SJSA1 (cell line): ENCODE results near the gene KRTAP6-2. TPM values are rescaled to one million over a fixed set of nuclear protein-coding genes. Genes with fewer than 3 reads are reported as not detected.

Experiments used
- DNase-seq, 2 experiments: peaks; one replicate each; pipeline ENCODE4 v3.0.0-alpha.2; 2015 to 2020; ENCODE audit warnings: low spot score in 2 of 2, low read depth in 1 of 2
- H3K27ac ChIP-seq: fragments of 250-450 bp; sonication (Bioruptor Pico); 2 replicates; pipeline ENCODE4 v1.5.1; 2020; ENCODE audit warnings: mild to moderate bottlenecking, moderate library complexity
- H3K27me3 ChIP-seq: fragments of 250-450 bp; sonication (Bioruptor Pico); replicated peaks from 2 replicates; pipeline ENCODE4 v1.5.1; 2020; ENCODE audit warnings: mild to moderate bottlenecking, moderate library complexity
- H3K36me3 ChIP-seq: fragments of 250-450 bp; sonication (Bioruptor Pico); 2 replicates; pipeline ENCODE4 v1.5.1; 2020; ENCODE audit warnings: mild to moderate bottlenecking
- H3K4me1 ChIP-seq: fragments of 250-450 bp; sonication (Bioruptor Pico); replicated peaks from 2 replicates; pipeline ENCODE4 v1.6.1; 2021; ENCODE audit warnings: mild to moderate bottlenecking
- H3K4me3 ChIP-seq: fragments of 250-450 bp; sonication (Bioruptor Pico); 2 replicates; pipeline ENCODE4 v1.5.1; 2020; ENCODE audit warnings: mild to moderate bottlenecking
- H3K9me3 ChIP-seq: fragments of 250-450 bp; sonication (Bioruptor Pico); replicated peaks from 2 replicates; pipeline ENCODE4 v1.5.1; 2020; ENCODE audit warnings: mild to moderate bottlenecking
- total RNA-seq: library from RNA; depleted of rRNA; stranded (reverse); fragments of >200 nt; shearing (Covaris generic); gene quantifications from 2 replicates; pipeline ENCODE4 v1.2.3, GENCODE V29; 2014; rRNA removed

The KRTAP6-2 gene
- total RNA-seq, 1 experiment from 2014 or later = not detected

- Histone ChIP-seq H3K27me3 (no peaks in the 10 kb centered on the region), H3K4me1 (no peaks in the 10 kb centered on the region), H3K4me3 (no peak overlapping the region), H3K9me3 (no peaks in the 10 kb centered on the region), H3K27ac (no peak overlapping the region), H3K36me3 (no peaks in the 10 kb centered on the region)
- no peak for DNase-seq
Measured at GRCh38 chr21:30552782-30553181, 45.9 kb downstream of the KRTAP6-2 start.

Other genes starting within 250 kb of the KRTAP6-2 start
- gene KRTAP13-2, start 226.6 kb downstream of the KRTAP6-2 start, total RNA-seq = not detected in 2 replicates
- not detected in 2 replicates for gene KRTAP13-1, start 202.9 kb downstream of the KRTAP6-2 start, total RNA-seq
- not detected in 2 replicates for gene KRTAP13-3, start 173.0 kb downstream of the KRTAP6-2 start, total RNA-seq
- not detected in 2 replicates for gene KRTAP13-4, start 168.7 kb downstream of the KRTAP6-2 start, total RNA-seq
- not detected in 2 replicates for gene KRTAP15-1, start 158.6 kb downstream of the KRTAP6-2 start, total RNA-seq
- gene KRTAP19-1, start 118.5 kb downstream of the KRTAP6-2 start, total RNA-seq = not detected in 2 replicates
- not detected in 2 replicates for gene KRTAP19-2, start 111.5 kb downstream of the KRTAP6-2 start, total RNA-seq
- gene KRTAP19-3, start 106.9 kb downstream of the KRTAP6-2 start, total RNA-seq = not detected in 2 replicates
- not detected in 2 replicates for gene KRTAP19-4, start 101.7 kb downstream of the KRTAP6-2 start, total RNA-seq
- not detected in 2 replicates for gene KRTAP19-5, start 96.8 kb downstream of the KRTAP6-2 start, total RNA-seq
- gene KRTAP19-6, start 57.0 kb downstream of the KRTAP6-2 start, total RNA-seq = not detected in 2 replicates
- gene KRTAP19-7, start 37.6 kb downstream of the KRTAP6-2 start, total RNA-seq = not detected in 2 replicates
- gene KRTAP22-2, start 8.5 kb downstream of the KRTAP6-2 start, total RNA-seq = not detected in 2 replicates
- not detected in 2 replicates for gene KRTAP6-3, start 6.5 kb downstream of the KRTAP6-2 start, total RNA-seq
- not detected in 2 replicates for gene KRTAP22-1, start 2.2 kb upstream of the KRTAP6-2 start, total RNA-seq
- not detected in 2 replicates for gene KRTAP6-1, start 15.0 kb upstream of the KRTAP6-2 start, total RNA-seq
- not detected in 2 replicates for gene KRTAP20-1, start 17.5 kb upstream of the KRTAP6-2 start, total RNA-seq
- not detected in 2 replicates for gene KRTAP20-4, start 21.7 kb upstream of the KRTAP6-2 start, total RNA-seq
- not detected in 2 replicates for gene KRTAP20-2, start 36.3 kb upstream of the KRTAP6-2 start, total RNA-seq
- not detected in 2 replicates for gene KRTAP20-3, start 44.0 kb upstream of the KRTAP6-2 start, total RNA-seq
- gene KRTAP21-3, start 119.9 kb upstream of the KRTAP6-2 start, total RNA-seq = not detected in 2 replicates
- not detected in 2 replicates for gene KRTAP21-2, start 148.4 kb upstream of the KRTAP6-2 start, total RNA-seq
- gene KRTAP21-1, start 156.5 kb upstream of the KRTAP6-2 start, total RNA-seq = not detected in 2 replicates
- gene KRTAP8-1, start 214.4 kb upstream of the KRTAP6-2 start, total RNA-seq = not detected in 2 replicates
- gene KRTAP7-1, start 230.9 kb upstream of the KRTAP6-2 start, total RNA-seq = not detected in 2 replicates